Measurements from ENCODE around the gene MACROD2.

Gene MACROD2

DNA sequence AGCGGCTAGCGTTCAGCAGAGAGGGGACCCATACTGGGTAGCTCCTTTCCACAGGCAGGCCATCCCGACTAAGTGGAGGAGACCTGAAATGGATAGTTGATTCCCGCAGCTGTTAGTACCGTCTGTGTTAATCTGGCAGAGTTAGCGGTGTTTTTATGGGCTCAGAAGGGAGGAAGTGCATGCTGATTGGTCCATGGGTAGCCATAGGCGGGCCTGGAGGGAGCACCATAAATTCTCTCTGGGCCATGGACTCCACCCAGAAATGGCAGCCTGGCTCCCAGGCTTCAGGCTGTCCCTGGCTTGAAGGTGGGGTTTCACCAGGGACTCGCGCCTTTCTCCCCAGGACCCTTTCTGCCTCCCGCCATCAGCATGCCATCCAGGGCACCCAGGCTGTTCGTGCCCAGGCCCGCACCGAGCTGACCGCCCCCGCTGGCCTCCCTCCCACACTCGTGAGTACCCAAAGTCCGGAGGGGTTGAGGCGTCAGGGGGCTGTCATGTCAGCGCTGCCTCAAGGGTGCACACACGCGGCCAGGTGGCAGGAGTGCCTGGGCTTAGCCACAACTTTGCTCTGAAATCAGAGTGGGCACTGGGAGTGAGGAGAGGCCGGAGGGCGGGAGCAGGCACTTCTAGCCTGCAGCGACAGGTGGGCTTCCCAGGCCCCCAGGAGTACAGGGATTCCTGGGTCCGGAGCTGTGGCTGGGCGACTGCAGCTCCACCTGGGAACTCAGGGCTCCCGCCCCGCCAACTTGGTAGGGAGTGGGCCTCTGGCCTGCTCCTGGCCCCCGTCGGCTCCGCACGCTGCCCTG is 1036.4 kb downstream of the MACROD2 start:
- no peak for DNase-seq

DNA sequence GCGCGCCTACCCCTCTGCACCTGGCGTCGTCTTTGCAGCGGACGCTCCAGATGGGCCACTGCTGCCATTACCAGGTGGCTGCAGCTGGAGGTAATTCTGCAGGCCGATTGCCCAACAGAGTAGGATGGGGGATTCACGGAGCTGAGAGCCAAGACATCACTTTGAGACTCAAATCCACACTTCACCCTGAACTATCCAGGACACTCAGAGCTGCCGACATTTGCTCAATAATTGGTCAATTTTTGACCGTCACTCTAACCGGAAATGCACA is 1037.0 kb downstream of the MACROD2 start:
- no peak for DNase-seq

DNA sequence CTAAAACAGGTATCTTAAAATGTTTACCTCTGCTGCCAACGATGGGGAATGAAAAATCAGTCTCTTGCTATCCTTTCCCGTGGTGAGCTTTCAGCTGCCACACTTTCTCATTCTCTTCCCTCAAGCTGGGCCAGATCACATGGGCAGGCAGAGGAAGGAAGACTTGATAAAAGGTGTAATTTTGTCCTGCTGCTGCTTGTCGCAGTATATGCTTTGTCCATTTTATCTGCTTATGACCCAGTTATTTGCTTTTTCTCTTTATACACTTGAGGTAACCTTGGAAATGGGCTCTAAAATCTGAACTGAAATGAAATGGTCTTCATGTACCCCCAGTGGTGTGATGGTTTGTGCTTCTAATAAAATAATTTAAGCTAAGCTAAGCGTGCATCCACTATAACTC is 1038.0 kb downstream of the MACROD2 start:
- DNase-seq: no peak

DNA sequence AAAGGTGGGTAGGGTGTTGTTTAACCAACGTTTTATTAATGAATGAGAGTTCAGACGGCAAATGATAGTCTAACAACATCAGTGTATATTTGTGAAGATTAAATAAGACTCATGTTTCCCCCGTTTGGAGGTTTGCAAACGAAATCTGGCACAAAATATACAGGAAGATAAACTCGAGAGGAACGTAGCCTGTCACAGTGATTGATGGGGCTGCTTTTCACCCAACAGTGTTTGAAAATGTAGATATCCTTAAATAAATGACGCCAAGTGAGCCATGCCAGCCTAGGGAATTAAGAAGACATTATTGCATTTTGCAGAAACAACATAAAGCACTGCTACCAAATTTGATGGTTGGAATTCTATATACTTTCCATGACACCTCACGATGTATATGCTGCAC is 1038.6 kb downstream of the MACROD2 start:
- no peak for DNase-seq

DNA sequence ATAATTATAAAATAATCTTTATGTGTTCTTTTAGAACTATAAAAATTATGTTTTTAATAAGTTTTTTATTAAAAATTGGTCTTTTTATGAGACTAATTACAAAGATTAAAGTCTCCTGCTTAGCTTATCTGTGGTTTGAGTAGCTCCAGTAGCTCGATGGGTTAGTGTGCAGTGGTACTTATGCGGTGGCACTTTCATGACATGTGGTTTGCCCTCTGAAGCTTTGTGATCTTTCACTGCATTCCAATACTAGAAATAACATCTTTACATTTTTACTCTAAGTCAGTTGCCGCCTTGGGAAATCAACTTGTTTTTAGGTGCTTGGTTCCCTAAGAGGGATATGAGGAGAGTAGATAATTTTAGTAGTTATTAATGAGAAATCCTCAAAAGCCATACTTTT is 1041.6 kb downstream of the MACROD2 start:
- DNase-seq: no peak

DNA sequence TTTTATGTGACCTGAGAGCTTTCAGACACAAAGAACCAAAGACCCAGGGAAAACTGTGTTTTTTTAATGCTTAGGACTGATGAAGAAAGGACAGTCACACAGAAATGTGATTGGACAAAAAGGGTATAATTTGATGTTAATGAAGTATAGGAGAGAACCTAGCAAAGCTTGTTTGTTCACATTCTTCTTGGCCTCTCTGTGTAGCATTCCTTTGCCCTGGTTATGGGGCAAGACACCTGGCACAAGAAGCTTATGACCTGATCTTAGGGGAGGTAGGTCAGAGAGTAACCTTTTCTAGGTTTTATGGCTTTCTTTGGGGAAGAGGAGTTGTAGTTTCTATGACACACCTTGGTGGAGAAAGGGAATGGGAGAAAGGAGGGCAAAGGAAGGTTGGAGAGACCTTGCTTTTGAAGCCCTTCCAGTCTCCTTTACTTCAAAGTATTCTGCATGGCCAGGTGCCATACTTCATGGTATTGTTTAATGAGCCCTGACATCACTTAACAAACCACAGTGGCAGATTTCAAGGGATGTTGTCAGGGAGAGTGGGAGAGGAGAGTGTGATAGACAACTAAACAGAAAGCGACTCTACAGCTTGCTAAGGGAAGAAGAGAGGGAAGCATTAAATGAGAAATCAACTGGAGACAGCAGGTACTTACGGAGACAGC is 1043.9 kb downstream of the MACROD2 start:
- no peak for DNase-seq

DNA sequence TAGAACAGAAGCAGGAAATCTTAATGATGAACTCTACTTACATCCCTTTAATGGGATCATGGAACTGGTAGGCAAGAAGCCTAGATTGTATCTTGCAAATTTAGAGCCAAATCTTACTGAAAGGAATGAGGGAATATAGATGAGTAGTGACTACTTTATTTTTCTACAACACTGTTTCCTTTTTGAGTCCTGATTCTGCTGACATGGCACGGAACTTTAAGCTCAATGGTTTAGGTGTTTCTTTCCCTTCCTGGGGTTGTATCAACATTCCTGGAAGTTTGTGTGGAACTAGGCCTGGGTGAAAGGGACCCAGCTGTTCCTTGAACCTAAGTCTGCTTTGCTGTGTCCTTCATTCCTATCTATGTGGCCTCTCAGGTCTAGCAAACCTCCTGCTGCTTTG is 1047.4 kb downstream of the MACROD2 start:
- DNase-seq: no peak

DNA sequence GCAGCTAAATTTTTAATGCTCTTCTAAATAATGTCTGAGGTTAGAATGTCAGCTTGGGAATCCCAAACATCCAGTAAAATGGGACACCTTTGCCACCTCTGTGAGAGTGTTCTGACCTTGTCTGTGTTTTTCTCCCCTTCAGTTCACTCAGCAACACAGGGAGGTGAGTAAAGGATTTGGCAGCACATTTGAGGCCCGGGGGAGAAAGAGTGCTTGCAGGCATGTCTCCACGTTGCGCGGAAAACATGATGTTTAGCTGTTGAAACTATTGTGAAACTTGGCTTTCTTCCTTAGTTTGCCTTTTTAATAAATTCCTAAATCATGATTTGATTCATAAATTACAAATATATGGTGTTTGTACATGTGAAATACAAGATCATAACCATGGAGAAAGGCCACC is 1049.9 kb downstream of the MACROD2 start:
- no peak for DNase-seq

DNA sequence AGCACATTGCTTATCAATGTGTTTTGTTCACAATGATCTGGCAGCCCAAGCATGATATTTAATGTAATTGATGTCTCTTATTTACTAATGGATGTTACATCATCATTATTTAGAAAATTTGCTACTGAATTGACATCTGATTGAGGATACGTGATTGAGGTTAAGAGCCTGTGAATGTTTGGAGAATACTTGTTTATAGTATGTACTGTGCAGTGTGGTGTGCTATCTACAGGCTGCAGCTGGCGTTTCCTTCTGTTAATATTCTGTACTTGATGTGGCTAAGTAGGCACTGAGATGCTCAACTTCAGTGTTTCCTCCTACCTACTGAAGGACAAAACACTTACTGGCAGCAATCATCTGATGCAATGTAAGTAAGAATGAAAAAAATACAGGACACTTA is 1051.7 kb downstream of the MACROD2 start:
- DNase-seq: no peak

DNA sequence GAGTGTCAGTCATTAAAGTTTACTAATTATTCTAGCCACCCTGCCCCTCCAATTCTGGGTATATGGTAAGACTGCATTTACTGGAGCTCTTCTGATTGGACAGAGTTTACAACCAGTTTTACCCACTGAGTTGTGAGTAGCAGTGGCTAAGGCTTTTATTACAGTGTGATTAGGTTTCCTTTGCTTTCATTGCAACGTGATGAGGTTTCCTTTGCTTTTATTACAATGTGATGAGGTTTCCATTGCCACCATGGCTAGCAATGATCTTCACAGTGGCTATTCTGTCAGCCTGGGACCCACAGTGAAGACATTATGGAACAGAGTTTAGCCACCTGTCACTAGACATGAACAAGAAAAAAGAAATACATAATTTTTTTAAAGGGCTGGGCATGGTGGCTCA is 1052.3 kb downstream of the MACROD2 start:
- DNase-seq: no peak

DNA sequence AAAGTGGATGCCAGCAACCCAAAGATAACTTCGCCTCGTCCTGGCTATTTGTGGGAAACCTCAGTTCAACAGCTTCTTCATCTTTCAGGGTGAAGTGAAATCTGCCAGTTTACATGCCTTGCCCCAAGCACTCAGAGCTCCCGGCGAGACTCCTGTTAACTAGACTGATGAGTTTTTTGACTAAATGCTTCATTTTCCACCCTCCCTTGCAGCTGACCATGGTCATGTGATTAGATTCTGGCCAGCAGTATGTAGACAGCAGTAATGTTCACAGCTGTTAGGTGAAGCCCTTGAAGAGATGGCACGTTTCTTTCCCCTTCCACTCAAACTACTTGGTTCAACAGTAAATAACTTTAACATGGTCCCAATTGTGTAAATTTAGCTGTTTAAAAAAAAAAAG is 1060.9 kb downstream of the MACROD2 start:
- no peak for DNase-seq

DNA sequence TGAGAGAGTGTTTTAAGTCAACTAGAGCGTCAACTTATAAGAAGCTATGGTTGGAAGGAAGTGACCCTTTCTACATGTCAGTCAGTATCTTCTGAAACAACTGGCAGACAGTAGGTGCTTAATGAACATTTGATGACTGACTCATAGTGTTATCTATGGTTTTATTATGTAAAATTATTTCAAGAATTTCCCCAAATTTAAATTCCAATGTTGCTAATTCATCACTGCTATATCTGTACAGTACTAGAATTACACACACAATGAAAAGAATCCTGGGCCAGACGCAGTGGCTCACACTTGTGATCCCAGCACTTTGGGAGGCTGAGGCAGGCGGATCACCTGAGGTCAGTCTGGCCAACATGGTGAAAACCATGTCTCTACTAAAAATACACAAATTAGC is 1063.5 kb downstream of the MACROD2 start:
- DNase-seq: no peak

DNA sequence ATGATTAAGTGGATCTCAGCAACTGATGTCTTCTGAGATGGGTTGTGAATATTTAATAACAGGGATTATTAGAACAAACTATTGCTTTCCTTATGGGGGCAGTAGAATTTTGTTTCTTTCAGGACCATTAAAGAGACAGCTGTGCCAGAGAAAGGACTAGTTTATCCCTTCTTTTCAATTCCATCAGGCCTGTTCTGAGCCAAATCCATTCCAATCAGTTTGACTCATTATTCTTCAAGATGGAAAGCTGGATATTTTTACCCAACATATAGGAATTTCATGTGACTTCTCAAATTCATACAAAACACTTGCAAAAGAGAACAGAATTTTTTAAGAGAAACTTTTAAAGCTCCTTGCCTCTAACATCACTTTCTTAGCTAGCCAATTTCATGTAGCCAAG is 1064.1 kb downstream of the MACROD2 start:
- DNase-seq: no peak

DNA sequence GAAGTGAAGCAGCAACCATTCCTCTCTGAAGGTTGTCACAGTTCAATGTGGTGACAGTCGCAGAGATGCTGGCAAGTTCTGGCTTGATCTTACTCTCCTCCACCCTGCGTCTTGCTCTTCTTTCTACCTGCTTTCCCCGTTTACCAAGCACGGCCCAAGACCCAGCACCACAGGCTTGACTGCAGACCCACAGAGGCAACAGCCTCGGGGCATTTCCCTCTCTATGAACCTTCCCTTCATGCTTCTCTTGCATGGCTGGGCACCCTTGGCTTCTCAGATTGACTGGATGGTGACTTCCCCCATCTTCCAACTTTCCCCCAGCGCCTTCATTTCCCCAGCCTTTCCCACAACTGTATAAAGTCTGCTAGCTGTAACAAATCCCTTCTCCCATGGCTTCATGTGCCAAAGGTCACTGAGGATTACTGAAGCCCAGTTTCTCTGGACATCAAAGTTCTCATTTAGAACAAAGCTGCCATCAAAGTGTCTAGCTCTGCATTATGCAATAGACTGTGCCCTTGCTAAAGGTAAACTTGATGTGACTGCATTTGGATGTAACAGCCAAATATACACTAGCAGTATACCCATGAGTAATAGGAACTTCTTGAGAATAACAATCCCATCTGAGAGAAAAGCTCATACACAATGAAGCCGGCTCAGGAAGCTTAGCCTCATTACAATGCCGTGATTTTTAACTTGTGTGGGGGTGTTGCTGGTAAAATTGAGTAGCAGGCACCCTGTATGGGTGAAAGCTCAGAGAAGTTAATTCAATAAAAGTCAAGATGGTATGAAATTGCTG is 1065.1 kb downstream of the MACROD2 start:
- DNase-seq: no peak

DNA sequence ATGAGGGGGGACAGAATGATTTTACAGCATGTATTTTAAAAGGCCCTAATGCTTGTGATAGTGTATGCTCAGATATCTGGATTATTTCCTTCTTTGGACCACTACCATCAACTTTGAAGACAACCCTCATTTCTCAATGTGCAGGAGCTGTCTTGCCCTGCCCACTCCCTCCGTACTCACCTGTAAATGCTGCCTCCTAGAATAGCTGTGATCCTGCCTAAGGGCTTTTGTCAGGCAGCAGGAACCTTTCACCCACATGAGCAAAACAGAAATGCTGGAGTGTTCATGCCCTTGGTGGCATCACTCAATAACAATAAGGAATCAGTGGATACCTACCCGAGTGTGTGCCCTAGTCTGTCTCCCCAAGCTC is 1065.7 kb downstream of the MACROD2 start:
- DNase-seq: no peak

DNA sequence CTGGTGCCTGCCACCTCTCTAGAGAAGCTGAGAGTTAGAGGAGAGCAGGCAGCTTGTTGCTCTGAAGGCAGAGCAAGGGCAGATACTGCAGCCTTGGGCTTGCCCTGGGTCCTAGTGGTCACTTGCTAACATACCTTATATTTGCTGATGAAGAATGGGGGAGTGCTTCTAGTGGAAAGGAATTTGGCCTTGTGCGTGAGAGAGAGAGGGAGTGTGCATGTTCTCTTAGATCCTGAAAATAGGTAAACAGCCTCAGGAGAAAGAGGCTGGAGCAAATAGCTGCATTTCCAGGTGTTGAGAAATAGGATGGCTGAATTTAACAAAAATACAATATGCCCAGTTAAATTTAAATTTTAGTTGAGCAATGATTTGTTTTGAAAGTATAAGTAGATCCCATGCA is 1066.6 kb downstream of the MACROD2 start:
- no peak for DNase-seq

DNA sequence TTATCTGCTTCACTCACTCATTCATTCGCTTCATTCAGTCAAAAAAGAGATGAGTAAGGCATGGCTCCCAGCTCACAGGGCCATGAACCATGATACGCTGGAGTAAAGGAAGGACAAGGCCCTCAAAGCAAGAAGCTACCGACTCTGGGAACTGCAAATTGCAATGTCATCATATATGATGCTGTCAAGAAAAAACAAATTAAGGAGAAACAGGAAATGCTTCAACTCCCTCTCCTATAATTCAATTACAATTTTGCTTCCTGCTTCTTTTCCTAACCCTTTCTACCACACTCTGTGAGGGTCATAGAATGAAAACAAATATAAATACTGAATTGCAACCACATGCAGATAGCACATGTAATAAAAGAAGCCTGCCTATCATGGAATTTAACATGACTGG is 1067.8 kb downstream of the MACROD2 start:
- no peak for DNase-seq

DNA sequence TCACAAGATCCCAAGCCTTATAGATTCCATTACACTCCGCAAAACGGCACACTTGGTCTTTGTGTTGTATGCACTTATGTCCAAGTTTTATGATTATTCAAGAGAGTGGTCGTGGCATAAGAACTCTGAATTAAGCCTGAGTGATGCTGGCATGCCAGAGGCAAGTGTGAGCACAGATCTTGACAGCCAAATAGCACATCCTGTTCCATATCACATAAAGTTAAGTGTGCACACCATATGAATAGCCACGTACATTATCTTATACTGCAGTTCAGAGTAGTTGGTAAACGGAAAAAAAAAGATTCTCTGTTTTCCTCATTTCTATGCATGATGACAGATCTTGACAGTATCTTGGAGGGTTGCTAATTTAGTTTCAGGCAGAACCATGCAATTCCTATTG is 1069.4 kb downstream of the MACROD2 start:
- DNase-seq: no peak

DNA sequence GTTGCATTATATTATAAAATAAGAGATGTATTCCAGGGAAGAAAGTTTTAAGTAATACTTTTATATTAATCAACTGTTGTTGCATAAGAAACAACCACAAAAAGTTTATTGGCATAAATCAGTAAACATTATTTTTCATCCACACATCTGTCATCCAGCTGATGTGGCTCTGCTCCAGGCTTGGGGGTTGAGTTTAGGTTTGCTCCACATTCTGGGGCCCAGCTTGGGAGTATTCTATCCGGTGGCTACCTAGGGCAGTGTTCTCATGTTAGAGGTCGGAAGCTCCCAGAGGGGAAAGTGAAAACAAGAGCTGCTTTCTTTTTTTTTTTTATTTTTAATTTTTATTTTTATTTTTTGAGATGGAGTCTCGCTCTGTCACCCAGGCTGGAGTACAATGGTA is 1070.5 kb downstream of the MACROD2 start:
- DNase-seq: no peak

DNA sequence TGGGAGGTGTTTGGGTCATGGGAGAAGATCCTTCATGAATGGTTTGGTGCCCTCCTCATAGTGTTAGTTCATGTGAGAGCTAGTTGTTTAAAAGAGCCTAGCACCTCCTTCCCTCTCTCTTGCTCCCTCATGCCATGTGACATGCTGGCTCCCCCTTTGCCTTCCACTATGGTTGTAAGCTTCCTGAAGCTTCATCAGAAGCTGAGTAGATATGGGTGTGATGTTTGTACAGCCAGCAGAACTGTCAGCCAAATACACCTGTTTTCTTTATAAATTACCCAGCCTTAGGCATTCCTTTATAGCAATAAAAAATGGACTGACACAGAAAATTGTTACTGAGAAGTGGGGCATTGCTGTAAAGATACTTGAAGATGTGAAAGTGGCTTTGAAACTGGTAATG is 1073.2 kb downstream of the MACROD2 start:
- DNase-seq: no peak

DNA sequence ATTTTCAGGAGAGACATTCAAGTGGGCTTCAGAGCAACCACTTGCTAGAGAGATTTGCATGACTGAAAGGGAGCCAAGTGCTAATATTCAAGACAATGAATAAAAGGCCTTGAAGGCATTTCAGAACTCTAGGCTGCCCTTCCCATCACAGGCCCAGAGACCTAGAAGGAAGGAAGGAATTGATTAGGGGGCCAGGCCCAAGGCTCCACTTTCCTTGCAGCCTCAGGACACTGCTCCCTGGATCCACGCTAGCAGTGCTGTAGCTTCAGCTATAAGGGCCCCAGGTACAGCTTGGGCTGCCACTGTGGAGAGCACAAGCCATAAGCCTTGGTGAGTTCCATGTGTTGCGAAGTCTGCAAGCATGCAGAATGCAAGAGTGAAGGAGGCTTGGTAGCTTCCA is 1074.0 kb downstream of the MACROD2 start:
- no peak for DNase-seq

DNA sequence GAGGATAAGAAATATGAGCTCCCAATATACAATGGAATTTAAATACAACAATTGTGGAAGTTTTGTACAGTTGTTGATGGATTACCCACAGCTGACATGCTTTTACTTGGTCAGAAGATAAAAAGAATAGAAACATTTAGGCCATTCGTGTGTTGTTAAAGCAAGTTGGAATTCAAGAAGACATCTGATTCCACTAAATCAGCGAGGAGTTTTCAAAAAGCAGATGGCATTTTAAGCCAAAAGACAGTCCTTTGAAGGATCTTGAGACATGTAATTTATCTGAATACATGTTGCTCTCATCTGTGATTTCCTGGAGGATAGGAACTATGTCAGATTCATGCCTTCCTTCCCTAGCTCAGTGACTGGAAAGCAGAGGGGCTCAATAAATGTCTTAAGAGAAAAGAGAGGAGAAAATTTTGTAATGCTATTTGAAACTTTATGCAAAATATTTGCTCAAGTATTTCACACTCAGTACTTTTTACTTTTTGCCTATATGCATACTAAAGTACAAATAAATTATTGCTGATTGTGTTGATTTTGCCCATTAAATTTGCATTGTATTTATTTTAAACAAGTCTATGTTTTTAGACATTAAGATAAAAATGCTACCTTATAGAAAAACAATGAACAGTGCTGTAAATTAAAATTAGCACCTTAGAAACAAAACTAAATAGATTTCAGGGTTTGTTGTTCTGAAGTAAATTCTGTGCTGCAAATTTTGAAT is 1075.9 kb downstream of the MACROD2 start:
- DNase-seq: no peak

DNA sequence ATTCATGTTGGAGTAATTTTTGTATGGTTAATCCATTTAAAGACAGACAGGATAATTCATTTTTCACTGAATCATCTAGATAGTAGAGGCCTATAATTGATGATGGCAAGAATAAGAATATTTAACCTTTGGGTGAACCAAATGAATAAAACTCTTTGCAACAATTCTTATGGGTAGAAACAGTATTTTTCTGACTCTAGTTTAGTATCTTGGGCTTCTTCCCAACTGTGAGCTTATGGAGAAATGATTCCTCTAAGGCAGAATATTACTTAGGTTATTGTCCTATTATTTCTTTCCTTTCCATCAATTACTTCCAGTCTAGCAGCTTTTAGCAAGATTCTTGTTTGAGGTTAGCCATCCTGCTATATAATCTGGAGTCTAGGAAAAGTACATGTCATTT is 1077.0 kb downstream of the MACROD2 start:
- DNase-seq: no peak

DNA sequence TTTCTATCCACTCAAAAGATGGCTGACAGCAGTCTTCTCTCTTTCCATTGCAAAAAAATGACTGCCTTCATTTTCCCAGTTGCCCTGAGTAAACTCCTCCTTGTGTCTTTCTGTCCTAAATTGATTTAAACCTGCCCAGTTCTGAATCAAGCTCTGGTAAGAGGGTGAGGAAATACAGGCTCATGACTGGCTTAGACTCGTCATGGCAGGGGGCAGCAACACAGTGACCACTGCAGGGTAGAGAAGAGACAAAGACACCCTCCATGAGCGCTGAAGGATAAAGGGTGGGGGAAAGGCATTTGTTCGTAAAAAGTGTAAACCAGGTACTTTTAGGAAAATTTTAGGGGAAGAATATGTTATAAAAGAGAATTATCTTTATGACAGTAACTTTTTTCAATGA is 1080.3 kb downstream of the MACROD2 start:
- no peak for DNase-seq
